Cardiac fibroblast (primary cell): ENCODE measurements around the gene CDHR2.

Experiments
- DNase-seq, 2 donors: peaks; one replicate each; pipeline versions ENCODE4 v3.0.0 to v3.0.0-alpha.2; 2010; ENCODE audit warnings: low read depth in 2 of 2
- H3K4me3 ChIP-seq, 2 donors: replicated peaks in 1 of 2; 1 replicate in 1 of 2; 2 replicates in 1 of 2; pipeline ENCODE4 v1.5.1; 2011; ENCODE audit warnings: low read depth in 2 of 2, low read length in 2 of 2, mild to moderate bottlenecking in 2 of 2, moderate library complexity in 1 of 2
- TF ChIP-seq, protein P1 (sequence below): IDR thresholded peaks from one replicate; pipeline ENCODE4 v1.5.1; 2011; ENCODE audit warnings: low read depth, mild to moderate bottlenecking, low read length, inconsistent platforms

CDHR2 gene

DNA sequence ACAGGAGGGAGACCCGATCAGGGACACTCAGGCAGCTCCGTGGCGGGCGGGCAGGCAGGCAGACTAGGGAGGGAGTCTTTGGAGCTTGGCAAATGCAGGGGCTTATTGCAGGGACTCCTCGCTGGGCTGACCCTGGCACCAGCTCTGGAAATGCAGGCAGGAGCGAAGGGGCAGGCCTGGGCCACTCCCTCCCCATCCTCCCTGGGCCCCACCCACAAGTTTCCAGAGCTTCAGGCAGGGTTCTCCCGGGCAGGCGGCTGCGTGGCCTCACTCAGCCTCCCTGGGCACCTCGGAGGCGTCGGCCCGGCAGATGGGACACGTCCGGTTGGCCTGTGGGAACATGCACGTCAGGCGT is 20.4 kb upstream of the CDHR2 start:
- H3K4me3 ChIP-seq, result no peak overlapping the region
- TF ChIP-seq, protein P1, sequence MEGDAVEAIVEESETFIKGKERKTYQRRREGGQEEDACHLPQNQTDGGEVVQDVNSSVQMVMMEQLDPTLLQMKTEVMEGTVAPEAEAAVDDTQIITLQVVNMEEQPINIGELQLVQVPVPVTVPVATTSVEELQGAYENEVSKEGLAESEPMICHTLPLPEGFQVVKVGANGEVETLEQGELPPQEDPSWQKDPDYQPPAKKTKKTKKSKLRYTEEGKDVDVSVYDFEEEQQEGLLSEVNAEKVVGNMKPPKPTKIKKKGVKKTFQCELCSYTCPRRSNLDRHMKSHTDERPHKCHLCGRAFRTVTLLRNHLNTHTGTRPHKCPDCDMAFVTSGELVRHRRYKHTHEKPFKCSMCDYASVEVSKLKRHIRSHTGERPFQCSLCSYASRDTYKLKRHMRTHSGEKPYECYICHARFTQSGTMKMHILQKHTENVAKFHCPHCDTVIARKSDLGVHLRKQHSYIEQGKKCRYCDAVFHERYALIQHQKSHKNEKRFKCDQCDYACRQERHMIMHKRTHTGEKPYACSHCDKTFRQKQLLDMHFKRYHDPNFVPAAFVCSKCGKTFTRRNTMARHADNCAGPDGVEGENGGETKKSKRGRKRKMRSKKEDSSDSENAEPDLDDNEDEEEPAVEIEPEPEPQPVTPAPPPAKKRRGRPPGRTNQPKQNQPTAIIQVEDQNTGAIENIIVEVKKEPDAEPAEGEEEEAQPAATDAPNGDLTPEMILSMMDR, result no peak
- no peak for DNase-seq

DNA sequence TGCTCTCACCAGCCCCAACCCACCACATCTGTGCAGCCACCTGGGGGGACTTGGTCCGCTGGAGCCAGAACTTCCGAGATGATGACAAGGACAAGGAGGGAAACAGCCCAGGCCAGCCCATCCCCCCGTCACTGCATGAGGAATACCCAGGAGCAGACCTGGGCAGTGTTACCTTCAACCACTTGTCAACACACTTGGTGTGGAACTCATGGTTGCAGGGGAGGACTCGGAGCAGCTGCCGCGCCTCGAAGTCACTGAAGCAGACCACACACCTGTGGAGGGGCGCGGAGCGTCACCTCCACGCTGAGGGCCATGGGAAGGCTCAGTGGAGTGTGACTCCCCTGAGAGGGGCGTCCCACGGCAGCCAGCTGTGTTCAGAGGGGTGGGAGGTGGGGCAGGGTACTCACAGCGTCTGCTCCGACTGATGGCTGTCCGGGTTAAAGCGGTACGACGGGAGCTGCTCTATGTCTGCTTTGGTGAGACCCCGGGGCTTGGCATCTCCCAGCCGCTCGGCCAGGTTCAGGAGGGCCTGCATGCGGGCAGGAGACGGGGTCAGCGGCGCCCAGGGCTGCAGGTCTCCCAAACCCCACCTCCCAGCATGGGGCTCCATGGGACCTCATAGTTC is 19.9 kb upstream of the CDHR2 start:
- TF ChIP-seq, protein P1, result no peak
- no peak for DNase-seq
- H3K4me3 ChIP-seq, result no peak overlapping the region

DNA sequence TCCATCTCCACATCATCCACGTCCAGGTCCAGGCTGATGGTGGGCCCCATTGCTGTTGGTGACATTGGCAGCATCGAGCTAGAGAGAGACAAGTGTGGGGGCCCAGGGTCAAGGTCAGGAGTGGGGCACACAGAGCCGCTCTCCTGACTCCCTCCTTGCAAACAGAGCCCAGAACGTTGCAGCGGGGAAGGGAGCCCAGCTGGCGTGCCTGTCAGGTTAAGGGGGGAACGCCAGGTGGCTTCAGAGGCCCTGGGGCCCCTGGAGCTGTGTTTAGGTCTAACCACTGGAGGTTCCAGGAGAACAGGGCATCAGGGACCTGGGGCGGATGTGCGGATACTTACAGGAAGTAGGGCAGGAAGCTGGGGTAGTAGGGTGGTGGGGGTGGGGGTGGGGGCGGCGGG is 19.4 kb upstream of the CDHR2 start:
- H3K4me3 ChIP-seq, result no peak overlapping the region
- TF ChIP-seq, protein P1, result no peak
- DNase-seq, result no peak

DNA sequence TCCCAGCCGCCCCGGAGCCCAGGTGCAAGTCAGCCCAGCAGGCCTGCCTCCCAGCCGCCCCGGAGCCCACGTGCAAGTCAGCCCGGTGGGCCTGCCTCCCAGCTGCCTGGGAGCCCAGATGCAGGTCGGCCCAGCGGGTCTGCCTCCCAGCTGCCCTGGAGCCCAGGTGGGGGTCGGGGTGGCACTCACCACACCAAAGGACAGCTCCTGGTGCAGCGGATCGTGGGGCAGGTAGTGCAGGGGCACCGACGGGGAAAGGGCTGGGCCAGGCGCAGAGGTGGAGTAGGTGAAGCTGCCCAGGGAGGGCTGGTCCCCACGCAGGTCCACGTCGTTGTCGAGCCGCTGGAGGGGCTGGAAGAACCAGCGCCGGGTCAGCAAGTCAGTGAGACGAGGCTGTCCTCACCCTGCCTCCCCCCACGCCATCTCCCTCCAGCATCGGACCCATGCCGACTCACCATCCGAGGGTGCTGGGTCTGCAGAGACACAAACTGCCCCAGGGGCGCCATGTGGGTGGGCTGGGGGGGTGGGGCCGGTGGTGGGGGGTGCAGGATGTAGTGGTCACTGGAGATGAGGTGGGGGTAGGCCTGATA is 18.7 kb upstream of the CDHR2 start:
- TF ChIP-seq, protein P1, result no peak
- no peak for DNase-seq
- no peak overlapping the region for H3K4me3 ChIP-seq

DNA sequence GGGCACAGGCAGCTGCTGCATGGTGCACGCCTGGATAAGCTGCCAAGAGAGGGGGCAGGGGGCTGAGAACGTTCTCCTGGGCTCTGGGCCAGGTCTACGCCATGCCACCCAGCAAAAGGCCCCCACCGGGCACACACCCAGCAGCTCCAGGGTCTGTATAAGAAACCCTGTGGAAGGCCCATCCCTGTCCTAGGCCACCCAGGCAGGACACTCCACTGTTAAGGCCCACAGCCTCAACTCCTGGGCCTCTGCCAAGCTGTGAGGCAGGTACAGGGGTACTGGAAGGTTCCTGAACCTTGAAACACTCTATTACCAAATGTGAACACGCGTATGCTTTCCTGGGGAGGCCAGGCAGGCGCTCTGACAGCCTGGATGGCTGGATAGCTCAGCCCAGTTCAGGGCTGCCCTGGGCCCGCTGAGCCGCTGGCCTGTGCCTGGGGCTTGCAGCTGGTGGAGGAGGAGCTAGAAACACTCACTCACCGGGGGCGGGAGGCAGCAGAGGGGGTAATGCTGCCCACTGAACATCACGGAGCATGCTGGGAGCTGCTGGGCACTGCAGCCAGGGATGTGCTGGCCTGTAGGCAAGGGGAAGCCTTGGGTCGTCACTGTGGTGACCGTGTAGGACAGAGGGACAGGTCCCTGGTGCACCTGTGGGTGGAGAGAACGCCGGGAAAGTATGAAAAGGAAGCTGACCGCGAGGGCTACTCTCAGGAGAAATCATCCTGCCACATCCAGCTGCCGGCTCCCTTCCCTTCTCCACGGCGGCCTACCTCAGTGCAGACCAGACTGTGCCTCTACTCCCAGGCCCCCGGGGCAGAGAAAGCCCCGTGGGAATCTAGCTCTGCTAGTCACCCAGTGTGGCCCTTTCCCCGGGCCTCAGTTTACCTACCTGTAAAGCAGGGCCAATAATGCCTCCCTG is 17.9 kb upstream of the CDHR2 start:
- TF ChIP-seq, protein P1, result no peak
- H3K4me3 ChIP-seq, result no peak overlapping the region
- no peak for DNase-seq

DNA sequence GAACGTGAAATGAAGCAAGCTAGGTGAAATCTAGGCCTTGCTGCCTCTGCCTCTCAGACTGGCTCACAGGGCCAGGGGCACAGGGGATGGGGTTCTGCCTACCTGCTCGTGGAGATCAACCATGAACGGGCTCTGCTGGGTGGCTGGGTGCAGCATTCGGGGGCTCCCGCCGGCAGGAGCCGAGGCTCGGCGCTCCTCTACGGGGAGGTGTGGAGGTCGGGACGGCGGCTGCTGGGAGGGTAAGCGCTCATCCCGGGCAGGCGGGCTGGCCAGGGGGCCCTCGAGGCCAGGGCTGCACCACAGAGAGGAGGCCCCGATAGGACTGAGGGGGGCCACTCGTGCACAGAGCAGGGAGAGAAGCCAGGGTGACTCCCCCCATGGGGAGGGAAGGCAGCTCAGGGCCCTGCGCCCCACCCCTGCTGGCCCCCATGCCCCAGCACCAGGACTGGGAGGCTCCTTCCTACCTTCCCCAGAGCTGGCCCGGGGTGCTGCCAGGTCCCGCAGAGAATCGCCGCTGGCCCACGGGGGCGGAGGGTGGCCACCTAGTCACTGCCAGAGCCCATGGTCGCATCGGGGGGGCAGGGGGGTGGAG is 17.1 kb upstream of the CDHR2 start:
- H3K4me3 ChIP-seq, result no peak overlapping the region
- DNase-seq, result no peak

More for the DNA sequence above, 17.1 kb upstream of the CDHR2 start:
- TF ChIP-seq, protein P1, result no peak
